SHP77 treated with DMSO at 0.1 percent for 48 hours (cell line): ENCODE results near the gene MBD3L5.
"Not testable (repeated sequence)": the region's sequence is repeated elsewhere in the genome, so short reads cannot be mapped to it uniquely, and the experiment has no call there.

Experiments used
- DNase-seq: peaks from one replicate; lab custom pipeline; 2025; lab: John Stamatoyannopoulos, UW

Gene MBD3L5

GRCh38 chr19:7052896-7053295, 22.5 kb downstream of the MBD3L5 start:
- DNase-seq = not testable (repeated sequence)

DNA sequence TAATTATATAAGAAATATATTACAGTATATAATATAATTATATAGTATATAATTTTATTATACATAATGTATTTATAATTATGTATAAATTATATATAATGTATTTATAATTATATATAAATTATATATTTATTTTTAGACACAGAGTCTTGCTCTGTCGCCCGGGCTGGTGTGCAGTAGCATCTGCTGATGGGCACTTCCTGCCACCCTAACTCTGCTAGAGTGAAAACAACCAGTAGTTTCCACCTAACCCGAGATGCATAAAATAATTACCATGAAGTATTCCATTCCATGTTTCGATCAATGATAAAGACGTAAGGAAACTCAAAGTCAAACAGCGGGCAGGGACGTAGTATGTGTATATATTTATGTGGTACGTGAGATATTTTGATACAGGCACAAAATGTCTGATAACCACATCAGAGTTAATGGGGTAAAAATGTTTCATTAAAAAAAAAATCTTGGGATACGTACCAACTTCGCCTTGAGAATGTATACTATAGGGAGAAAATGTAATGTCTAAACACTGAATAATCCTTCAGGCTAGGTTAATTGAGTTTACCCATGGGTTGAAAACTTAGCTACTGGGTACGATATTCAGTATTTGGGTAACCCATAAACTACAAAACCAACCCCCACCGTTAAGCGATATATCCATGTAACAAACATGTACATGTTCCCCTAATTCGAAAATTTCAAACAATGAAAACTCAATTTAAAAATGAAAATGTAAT, 24.4 kb downstream of the MBD3L5 start:
- not testable (repeated sequence) for DNase-seq

DNA sequence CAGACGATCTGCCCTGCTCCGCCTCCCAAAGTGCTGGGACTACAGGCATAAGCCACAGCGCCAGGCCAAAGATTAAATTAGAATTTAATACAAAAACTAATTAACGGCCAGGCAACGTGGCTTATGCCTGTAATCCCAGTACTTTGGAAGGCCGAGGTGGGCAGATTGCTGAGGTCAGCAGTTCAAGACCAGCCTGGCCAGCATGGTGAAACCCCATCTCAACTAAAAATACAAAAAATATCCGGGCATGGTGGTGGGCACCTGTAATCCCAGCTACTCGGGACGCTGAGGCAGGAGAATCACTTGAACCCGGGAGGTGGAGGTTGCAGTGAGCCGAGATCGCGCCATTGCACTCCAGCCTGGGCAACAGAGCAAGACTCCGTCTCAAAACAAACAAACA, 25.3 kb downstream of the MBD3L5 start:
- not testable (repeated sequence) for DNase-seq

- not testable (repeated sequence) for DNase-seq
These were observed 26.0 kb downstream of the MBD3L5 start for GRCh38 chr19:7056371-7056770.

DNA sequence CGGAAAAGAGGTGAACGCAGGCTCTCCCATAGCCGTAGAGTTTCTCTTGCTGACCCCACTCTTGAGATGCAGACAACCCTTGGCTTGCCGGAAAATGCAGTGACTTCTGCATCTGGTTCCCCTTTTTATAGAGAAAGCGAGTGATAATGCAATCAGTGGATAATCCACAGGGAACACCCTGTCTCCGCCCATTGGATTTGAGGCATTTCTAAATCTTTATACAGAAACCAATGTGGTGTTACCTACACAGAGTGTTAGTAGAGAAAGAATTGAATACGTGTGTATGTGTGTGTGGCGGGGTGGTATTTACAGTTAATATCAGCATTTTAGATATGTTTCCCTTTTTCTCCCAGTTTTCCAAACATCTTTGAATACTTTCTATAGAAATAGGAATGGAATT, 28.2 kb downstream of the MBD3L5 start, which contains the start of gene MBD3L3:
TSS of gene MBD3L3 (minus strand) at position 101 of the 400 bp plus-strand sequence. CDS start at position 30, 71 bp downstream.
- not testable (repeated sequence) for DNase-seq

GRCh38 chr19:7059977-7060376, 29.6 kb downstream of the MBD3L5 start:
- not testable (repeated sequence) for DNase-seq

DNA sequence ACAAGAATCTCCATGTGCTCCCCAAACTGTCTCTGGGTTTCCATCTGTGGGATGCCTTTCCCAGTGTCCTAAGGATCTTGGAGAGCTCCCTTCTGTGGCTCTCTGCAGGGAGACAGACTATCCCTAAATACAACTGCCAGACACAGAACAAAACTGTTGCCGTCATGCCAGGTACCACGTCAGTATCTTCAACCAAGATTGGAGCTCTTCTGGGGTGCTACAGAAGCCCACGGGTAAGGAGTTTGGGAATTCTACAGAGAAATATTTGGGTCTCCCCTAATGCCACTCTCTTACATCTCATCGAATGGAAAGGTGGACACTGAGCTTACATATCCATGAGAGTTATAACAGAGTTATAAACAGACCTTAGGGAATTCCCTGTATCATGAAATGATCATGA, 33.0 kb downstream of the MBD3L5 start:
- DNase-seq = no peak

DNA sequence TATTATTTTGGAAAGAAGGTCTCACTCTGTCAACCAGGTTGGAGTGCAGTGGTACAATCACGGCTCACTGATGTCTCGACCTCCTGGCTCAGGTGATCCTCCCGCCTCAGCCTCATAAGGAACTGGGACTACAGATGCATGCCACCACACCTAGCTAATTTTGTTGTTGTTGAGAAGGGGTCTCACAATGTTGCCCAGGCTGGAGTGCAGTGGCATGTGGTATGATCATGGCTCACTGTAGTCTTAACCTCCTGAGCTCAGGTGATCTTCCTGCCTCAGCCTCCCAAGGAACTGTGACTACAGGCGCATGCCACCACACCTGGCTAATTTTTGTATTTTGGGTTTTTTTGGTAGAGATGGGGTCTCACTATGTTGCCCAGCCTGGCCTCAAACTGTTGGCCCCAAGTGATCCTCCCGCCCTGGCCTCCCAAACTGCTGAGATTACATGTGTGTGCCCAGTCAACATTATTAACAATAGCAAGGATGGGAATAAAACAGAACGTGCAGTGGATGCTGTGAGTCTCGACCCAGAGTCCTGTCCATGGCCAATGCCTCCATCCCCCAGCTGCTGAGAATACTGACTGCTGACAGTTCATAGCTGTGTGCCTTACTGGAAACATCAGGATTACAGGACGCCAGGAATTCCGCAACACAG, 33.5 kb downstream of the MBD3L5 start:
- DNase-seq = no peak

DNA sequence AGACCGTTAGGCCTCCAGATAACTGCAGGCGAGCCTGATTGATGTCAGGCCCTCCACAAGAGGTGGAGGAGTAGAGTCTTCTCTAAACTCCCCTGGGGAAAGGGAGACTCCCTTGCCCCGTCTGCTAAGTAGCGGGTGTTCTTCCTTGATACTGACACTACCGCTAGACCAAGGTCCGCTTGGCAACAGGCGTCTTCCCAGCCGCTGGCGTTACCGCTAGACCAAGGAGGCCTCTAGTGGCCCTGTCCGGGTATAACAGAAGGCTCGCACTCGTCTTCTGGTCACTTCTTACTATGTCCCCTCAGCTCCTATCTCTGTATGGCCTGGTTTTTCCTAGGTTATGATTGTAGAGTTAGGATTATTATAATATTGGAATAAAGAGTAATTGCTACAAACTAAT, 36.7 kb downstream of the MBD3L5 start:
- DNase-seq = peak; percentile 15

- no peak for DNase-seq
These were observed 37.3 kb downstream of the MBD3L5 start for GRCh38 chr19:7067716-7068115.

DNA sequence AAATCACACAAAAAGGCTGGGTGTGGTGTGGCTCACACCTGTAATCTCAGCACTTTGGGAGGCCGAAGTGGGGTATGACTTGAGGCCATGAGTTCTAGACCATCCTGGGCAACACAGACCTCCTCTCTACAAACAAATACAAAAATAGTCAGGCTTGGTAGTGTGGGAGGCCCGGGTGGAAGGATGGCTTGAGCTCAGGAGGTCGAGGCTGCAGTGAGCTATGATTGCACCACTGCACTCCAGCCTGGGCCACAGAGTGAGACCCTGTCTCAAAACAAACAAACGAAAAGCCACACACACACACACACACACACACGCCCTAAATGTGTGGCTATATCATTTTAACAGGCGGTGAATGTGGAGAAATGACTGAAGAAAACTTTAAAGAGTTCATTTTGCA, 38.2 kb downstream of the MBD3L5 start:
- DNase-seq = no peak

DNA sequence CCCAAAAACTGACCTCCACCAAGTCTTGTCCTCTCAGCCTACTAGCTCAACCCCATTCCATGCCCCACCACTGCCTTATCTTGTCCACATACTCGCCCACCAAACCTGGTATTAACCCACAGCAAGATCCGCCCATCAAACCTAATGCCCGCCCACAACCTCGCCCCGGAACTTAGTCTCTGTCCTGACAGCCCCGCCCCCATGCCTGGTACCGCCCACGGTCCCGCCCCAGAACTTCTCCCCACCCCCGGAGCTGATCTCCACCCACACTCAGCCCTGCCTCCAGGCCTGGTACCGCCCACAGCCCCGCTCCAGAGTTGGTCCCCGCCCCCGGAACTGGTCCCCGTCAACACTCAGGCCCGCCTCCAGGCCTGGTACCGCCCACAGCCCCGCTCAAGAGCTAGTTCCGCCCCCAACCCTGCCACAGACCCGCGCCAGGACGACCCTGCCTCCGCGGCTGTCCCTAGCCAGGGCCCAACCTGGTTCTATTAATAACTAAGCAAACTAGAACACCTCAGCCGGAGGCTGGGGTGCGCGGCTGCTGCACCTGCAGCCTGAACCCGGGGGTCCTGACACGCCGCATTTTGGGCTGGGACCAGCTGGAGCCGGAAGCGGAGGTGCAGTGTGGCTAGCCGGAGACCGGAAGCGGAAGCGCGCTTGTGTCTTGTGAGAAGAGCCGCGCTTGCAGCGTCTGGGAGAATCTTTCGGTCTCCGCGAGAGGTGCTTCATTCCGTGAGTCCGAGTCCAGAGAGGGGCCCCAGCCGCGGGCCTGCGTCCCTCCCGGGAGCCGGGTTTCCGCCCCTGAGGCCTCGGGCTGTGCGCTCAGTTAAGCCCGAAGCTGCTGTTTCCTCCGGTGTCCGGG, 38.9 kb downstream of the MBD3L5 start, which contains the start of gene ZNF557:
TSS of gene ZNF557 (plus strand) at position 662 of the 862 bp plus-strand sequence. CDS start 5,372 bp downstream, outside the sequence.
- DNase-seq = peak; percentile 82

DNA sequence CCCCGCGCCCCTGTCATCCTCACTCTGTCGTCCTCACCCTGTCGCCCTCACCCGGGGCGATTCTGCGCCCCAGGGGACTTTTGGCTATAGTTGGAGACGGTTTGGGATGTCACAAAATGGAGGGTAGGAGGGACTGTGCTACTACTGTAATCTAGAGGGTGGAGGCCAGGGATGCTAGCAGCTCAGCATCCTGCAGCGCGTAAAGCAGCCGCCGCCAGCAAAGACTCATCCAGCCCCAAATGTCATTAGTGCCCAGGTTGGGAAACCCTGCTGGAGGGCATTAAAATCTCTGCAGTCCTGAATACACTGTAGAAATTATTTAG, 39.5 kb downstream of the MBD3L5 start:
- no peak for DNase-seq

- DNase-seq = no peak
These were observed 42.2 kb downstream of the MBD3L5 start for GRCh38 chr19:7072541-7072940.

DNA sequence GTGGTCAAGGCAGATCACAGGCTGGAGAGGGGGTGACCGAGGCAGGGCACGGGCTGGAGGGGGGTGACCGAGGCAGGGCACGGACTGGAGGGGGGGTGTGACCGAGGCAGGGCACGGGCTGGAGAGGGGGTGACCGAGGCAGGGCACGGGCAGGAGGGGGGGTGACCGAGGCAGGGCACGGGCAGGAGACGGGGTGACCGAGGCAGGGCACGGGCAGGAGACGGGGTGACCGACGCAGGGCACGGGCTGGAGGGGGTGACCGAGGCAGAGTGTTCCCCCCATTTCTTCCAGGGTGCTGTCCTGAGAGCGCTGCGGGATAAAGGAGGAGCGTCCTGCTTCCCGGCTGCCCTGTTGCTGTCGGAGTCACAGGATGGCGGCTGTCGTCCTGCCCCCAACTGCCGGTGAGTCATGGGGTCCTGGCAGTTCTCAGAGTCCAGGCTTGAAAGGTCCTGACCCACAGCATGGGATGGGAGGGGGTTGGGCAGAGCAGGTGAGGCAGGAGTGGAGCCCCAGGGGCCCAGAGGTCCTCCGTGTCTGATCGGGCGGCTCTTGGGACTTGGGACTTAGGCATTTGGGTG, 44.4 kb downstream of the MBD3L5 start:
- DNase-seq = no peak

DNA sequence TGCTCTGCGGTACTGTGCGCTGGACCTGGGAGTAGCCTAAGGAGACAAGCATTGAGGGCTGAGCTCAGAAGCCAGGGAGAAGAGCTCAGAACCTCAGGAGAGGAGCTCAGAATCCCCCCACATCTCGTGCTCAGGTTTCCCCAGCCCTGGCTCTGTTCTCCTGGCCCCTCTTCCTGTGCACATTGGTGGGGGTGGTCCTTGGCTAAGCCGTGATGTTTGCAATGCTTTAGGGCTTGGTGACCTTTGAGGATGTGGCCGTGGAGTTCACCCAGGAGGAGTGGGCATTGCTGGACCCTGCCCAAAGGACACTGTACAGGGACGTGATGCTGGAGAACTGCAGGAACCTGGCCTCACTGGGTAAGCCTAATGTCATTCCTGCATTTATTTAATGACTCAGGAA, 45.8 kb downstream of the MBD3L5 start:
- DNase-seq = no peak

GRCh38 chr19:7078008-7078407, 47.6 kb downstream of the MBD3L5 start:
- DNase-seq = no peak
